Left renal pelvis (tissue), 4 donors: Measurements from ENCODE around the gene SFSWAP. TPM values are rescaled to one million over a fixed set of nuclear protein-coding genes. Genes with fewer than 3 reads are reported as not detected.
"Not testable (repeated sequence)": the region's sequence is repeated elsewhere in the genome, so short reads cannot be mapped to it uniquely, and the experiment has no call there.

Source experiments
- DNase-seq, 4 donors: peaks; one replicate each; pipeline ENCODE4 v3.0.0-alpha.2; 2013; ENCODE audit warnings: low read depth in 4 of 4, low spot score in 3 of 4
- polyA plus RNA-seq, 4 donors: library from polyadenylated mRNA; unstranded; fragments of 120-200 nt; gene quantifications; one replicate each; pipeline ENCODE4 v1.2.1, GENCODE V29; 2013; ENCODE audit not compliant: insufficient read length in 4 of 4

Gene SFSWAP
- polyA plus RNA-seq, 4 donors, result 40.3 to 58.4 (median 47.4) TPM

GRCh38 chr12:131755305-131756113, 44.6 kb downstream of the SFSWAP start:
- no peak for DNase-seq

DNA sequence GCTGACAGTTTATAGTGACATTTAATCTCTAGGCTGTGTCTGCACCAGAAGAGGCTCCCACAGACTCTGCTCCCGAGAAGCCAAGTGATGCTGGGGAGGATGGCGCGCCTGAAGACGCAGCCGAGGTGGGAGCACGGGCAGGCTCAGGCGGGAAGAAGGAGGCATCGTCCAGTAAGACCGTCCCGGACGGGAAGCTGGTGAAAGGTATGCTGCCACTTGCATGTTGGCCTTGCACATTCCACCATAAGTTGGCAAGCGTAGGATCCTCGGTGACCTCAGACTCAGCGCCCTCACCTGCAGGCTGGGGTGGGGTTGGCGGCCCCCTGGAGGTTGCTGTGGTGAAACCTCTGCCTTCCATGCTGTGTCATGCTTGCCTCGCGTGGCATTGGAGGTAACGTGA, 45.6 kb downstream of the SFSWAP start:
- DNase-seq, result no peak

DNA sequence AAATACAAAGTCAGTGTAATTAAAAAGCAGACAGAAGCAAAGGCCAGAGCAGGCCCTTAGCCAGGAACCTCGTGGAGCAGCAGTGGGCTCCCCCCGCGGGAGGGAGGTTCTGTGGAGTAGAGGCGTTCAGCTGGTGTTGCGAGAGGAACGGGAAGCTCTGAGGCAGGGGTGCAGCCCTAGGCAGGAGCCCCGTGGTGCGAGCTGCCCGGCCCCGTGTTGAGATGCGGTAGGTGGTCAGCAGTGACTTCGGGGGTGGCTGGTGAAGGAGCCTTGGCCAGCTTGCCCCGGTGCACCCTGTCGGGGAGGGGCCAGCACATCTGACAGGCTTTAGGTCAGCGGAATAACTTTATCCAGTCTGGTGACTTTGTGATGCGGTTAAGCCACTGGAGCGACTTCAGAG, 46.2 kb downstream of the SFSWAP start:
- DNase-seq, result no peak

- DNase-seq, result no peak
Measured at GRCh38 chr12:131758016-131758739, 47.3 kb downstream of the SFSWAP start.

GRCh38 chr12:131759176-131759575, 48.3 kb downstream of the SFSWAP start:
- no peak for DNase-seq

DNA sequence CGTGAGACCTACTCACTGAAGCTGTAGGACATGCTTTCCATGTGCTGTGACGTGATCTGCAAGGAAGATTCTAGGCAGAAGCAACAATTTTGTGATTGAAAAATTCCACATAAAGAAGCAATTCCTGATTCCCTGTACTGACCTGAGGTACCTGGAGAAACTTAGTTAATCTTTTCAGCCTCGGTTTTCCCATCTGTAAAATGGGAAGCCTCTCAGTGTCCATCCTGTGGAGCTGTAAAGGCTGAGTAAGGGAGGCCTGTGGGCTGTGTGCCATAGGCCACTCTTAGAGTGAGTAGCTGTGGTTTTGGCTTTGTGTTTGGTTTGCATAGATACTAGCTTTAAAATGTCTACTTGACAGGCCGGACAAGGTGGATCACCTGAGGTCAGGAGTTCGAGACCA, 50.7 kb downstream of the SFSWAP start:
- no peak for DNase-seq

GRCh38 chr12:131764738-131765137, 53.8 kb downstream of the SFSWAP start:
- DNase-seq, result no peak

DNA sequence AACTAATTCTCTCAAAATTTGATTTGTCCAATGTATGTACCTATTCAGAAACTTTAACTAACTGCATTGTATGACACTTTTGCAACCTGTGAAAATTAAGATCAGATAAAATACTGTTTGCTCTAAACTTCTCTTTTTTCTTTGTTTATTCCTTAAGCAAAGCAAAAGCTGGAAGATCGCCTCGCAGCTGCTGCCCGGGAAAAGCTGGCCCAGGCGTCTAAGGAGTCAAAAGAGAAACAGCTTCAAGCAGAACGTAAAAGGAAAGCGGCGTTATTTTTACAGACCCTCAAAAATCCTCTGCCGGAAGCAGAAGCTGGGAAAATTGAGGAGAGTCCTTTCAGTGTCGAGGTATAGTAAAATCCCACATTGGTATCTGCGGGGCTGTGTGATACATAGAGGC, 55.1 kb downstream of the SFSWAP start:
- no peak for DNase-seq

GRCh38 chr12:131766382-131767107, 55.7 kb downstream of the SFSWAP start:
- DNase-seq, result no peak

- no peak for DNase-seq
Measured at GRCh38 chr12:131770120-131770519, 59.2 kb downstream of the SFSWAP start.

GRCh38 chr12:131771965-131772364, 61.1 kb downstream of the SFSWAP start:
- no peak for DNase-seq

DNA sequence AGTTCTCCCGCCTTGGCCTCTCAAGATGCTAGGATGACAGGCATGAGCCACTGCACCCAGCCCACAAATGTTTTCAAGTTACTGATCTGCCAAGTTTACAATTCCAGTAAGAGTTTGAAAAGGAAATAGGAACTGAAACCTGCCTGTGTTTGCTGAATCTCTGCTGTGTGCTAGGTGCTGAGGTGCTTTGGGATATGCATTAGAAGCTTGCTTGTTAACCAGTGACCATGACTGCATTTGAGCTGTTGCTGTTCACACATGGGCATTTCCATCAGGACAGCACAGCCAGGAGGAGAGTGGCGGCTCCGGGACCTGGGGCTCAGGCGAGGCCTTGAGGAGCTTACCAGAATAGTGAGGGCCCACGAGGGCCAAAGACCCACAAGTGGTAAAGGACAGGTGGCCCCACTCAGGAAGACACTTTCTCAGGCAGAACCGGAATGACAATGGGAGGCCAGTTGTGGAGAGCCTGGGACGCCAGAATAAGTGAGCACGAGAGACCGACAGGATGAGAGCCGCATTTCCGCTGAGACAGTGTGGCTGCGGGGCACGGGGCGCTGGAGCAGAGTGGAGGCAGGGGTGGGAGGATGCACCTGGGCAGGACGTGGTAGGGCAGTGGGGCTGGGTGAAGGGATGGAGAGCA, 62.8 kb downstream of the SFSWAP start:
- no peak for DNase-seq

- no peak for DNase-seq
Measured at GRCh38 chr12:131774576-131775391, 63.9 kb downstream of the SFSWAP start.

DNA sequence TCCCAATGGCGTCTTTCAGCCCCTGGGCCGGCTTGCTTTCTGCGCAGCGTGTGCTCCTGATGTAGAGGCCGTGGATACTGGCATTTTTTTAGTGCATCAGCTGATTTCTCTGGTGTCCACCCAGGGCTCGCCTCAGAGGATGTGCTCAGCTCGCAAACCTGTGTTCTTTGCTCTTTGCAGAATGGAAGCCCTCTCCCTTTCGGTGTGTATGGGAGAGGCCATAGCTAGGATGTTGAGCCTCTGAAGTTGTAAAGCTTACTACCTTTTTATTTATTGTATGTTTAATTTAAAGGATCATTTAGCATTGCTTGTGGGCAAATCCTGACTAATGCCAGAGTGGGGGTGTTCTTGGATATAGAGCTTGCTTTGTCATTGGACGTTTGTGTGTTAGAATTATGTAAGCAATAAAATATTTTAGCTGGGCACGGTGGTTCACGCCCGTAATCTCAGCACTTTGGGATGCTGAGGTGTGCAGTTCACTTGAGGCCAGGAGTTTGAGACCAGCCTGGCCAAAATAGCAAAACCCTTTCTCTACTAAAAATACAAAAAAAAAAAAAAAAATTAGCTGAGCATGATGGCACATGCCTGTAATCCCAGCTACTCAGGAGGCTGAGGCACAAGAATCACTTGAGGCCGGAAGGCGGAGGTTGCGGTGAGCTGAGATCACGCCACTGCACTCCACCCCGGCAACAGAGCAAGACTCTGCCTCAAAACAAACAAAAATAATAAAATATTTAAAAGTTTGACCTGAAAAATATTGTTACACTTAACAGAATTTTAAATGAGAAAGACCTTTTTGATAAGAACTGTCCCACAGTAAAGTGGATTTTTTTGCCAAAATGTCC, 64.7 kb downstream of the SFSWAP start:
- no peak for DNase-seq

GRCh38 chr12:131776237-131776889, 65.5 kb downstream of the SFSWAP start:
- no peak for DNase-seq

DNA sequence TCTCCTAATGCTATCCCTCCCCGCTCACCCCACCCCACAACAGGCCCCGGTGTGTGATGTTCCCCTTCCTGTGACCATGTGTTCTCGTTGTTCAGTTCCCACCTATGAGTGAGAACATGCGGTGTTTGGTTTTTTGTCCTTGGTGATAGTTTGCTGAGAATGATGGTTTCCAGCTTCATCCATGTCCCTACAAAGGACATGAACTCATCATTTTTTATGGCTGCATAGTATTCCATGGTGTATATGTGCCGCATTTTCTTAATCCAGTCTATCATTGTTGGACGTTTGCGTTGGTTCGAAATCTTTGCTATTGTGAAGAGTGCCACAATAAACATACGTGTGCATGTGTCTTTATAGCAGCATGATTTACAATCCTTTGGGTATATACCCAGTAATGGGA, 66.4 kb downstream of the SFSWAP start:
- not testable (repeated sequence) for DNase-seq

DNA sequence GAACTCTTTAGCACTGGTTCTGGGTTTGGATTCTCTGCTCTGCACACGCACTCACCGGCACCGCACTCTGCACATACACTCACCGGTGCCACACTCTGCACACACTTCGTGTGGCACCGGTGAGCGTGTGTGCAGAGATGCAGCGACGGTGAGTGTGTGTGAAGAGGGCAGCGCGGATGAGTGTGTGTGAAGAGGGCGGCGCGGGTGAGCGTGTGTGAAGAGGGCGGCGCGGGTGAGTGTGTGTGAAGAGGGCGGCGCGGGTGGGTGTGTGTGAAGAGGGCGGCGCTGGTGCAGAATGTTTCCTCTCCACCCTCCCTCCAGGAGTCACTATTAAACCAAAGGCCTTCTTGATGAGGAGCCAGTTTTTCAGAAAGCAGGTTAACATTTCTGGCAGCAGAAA, 68.1 kb downstream of the SFSWAP start:
- no peak for DNase-seq

GRCh38 chr12:131782061-131782460, 71.2 kb downstream of the SFSWAP start:
- DNase-seq, result no peak
